ENCODE measurements around the gene ZNF414.

Gene ZNF414

DNA sequence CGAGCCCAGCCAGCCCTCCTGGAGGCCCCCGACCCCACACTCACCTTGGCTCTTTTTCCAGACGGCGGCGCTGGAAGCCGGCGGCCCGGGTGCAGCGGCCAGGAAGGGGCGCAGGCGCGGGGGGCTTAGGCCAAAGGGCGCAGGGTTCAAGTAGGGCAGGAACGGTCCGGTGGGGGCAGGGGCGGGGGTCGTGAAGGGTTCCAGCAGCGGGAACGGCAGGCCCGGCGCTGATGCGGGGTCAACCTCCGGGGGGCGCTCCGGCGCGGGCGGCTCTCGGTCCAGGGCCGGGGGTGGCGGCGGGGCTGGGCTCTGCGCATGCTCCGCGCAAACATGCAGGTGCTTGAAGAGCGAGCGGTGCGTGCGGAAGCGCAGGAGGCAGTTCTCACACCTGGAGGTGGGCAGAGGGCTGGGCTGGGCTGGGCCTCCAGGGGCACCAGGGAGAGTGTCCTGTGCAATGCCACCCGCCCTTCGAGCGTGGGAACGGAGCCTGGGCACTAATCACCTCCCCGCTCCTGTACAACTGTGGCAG is 2.3 kb downstream of the ZNF414 start:
- Histone ChIP-seq H3K27ac (replicated peaks) (no peak overlapping the region), H3K27me3 (ENCODE audit: insufficient read depth, poor library complexity, severe bottlenecking) (no peaks in the 10 kb centered on the region), H3K4me3 (replicated peaks; ENCODE audit: insufficient read depth, low read length) (no peak overlapping the region)
- TF ChIP-seq GABPA (IDR thresholded peaks at IDR 0.05; ENCODE audit: low read depth) (no peak), SPI1 (IDR thresholded peaks at IDR 0.05; ENCODE audit: borderline replicate concordance, low read depth) (no peak), POLR2AphosphoS5 (IDR thresholded peaks at IDR 0.05; ENCODE audit: low read depth) (no peak), REST (IDR thresholded peaks at IDR 0.05; ENCODE audit: insufficient replicate concordance, low read depth) (no peak), CTCF (IDR thresholded peaks at IDR 0.05; ENCODE audit: insufficient read depth, low read length) (no peak)
- no peak for DNase-seq (ENCODE audit: low read depth in 1 of 2, low spot score in 1 of 2)

DNA sequence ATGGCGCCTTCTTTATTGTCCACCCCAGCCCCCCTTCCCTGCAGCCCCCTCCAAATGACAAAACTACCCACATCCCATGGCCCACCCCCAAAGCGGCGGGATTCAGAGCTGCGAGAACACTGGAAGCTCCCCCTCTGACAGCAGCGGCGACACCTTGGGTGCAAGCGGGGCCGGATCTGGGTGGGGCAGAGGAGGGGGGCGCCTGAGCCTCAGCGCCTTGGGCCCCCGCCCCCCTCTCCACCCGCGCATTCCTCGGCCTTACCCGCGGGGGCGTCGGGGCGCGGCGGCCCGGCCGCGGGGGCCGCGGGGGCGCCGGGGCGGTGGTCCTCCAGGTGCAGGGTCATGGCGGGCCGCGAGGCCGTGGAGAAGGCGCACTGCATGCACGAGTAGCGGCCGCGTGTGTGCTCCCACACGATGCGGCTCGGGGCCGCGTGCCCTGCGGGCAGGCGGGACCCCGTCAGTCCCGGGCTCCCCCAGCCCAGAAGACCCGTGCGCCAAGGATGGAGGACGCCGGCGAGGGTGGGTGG is 3.3 kb downstream of the ZNF414 start:
- Histone ChIP-seq H3K27ac (replicated peaks) (no peak overlapping the region), H3K27me3 (ENCODE audit: insufficient read depth, poor library complexity, severe bottlenecking) (no peaks in the 10 kb centered on the region), H3K4me3 (replicated peaks; ENCODE audit: insufficient read depth, low read length) (no peak overlapping the region)
- DNase-seq (ENCODE audit: low read depth in 1 of 2, low spot score in 1 of 2): no peak
- no peak for TF ChIP-seq POLR2AphosphoS5 (IDR thresholded peaks at IDR 0.05; ENCODE audit: low read depth)
- TF ChIP-seq SPI1 (IDR thresholded peaks at IDR 0.05; ENCODE audit: borderline replicate concordance, low read depth): no peak
- no peak for TF ChIP-seq CTCF (IDR thresholded peaks at IDR 0.05; ENCODE audit: insufficient read depth, low read length)
- no peak for TF ChIP-seq REST (IDR thresholded peaks at IDR 0.05; ENCODE audit: insufficient replicate concordance, low read depth)
- no peak for TF ChIP-seq GABPA (IDR thresholded peaks at IDR 0.05; ENCODE audit: low read depth)

DNA sequence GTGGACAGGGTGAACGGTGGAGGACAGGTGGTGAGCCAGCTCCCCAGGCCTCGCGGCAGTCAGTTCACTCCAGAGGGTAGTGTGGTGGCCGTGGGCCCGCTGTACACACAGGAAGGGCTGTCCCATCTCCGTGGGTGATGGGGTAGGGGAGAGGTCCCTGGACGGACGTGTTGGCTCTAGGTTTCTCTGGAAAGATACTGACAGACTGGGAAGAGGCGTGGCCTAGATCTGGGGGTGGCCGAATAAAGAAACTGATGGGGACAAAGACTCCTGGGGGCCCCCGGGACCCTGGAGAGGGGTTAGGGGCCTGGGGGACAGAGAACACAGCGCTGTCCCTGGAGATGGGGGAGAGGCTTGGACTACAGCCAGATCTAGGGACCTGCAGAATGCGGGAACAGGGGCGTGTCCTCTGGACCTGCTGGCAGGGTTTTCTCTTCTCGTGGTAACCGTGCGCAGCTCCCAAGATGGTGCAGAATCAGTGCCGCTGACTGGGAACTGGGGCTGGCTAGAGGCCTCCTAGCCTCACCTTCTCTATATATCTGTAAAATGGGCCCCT is 7.5 kb downstream of the ZNF414 start:
- DNase-seq (ENCODE audit: low read depth in 1 of 2, low spot score in 1 of 2): no peak
- no peaks in the 10 kb centered on the region for H3K27me3 ChIP-seq (ENCODE audit: insufficient read depth, poor library complexity, severe bottlenecking)
- H3K27ac ChIP-seq (replicated peaks): peak overlapping the region; percentile 98
- H3K4me3 ChIP-seq (replicated peaks; ENCODE audit: insufficient read depth, low read length): peak overlapping the region; percentile 45; the same call in 1 of the 2 replicates
- TF ChIP-seq SPI1 (IDR thresholded peaks at IDR 0.05; ENCODE audit: borderline replicate concordance, low read depth) (no peak), POLR2AphosphoS5 (IDR thresholded peaks at IDR 0.05; ENCODE audit: low read depth) (no peak), GABPA (IDR thresholded peaks at IDR 0.05; ENCODE audit: low read depth) (no peak), REST (IDR thresholded peaks at IDR 0.05; ENCODE audit: insufficient replicate concordance, low read depth) (no peak), CTCF (IDR thresholded peaks at IDR 0.05; ENCODE audit: insufficient read depth, low read length) (no peak)
